A549 (cell line): Measurements from ENCODE around the gene LPCAT1.

Experiments
- EHF ChIP-seq: fragments of 250-450 bp; sonication (Bioruptor Pico); IDR thresholded peaks from 2 replicates; pipeline ENCODE4 v1.5.0; 2020; ENCODE audit warnings: mild to moderate bottlenecking
- FOSL2 ChIP-seq, 2 experiments: fragments of 450-650 bp in 1 of 2; fragments of >200 bp in 1 of 2; sonication (Bioruptor Twin) in 1 of 2; formaldehyde crosslinking; IDR thresholded peaks; 2 replicates each; pipeline versions ENCODE4 v1.5.0 to v1.6.1; 2016 to 2020; ENCODE audit warnings: mild to moderate bottlenecking in 1 of 2, moderate library complexity in 1 of 2
- HDAC2 ChIP-seq: fragments of 200-600 bp; sonication (generic); IDR thresholded peaks from 2 replicates; pipeline ENCODE4 v1.6.1; 2016
- HOXA7 ChIP-seq: fragments of 250-450 bp; sonication (Bioruptor Pico); IDR thresholded peaks from 2 replicates; pipeline ENCODE4 v1.5.0; 2020; ENCODE audit warnings: mild to moderate bottlenecking, moderate library complexity
- MYC ChIP-seq: IDR thresholded peaks from 2 replicates; pipeline ENCODE4 v1.6.1; 2012; ENCODE audit warnings: mild to moderate bottlenecking, inconsistent platforms, low read length, improper control_type of control experiment, borderline replicate concordance
- RFX5 ChIP-seq: fragments of 450-650 bp; IDR thresholded peaks from 2 replicates; pipeline ENCODE4 v1.7.1; 2014; ENCODE audit warnings: antibody characterized with exemption, mild to moderate bottlenecking, moderate library complexity
- SREBF2 ChIP-seq: fragments of 450-650 bp; IDR thresholded peaks from 2 replicates; pipeline ENCODE4 v1.6.1; 2014; ENCODE audit warnings: mild to moderate bottlenecking, moderate library complexity
- TF ChIP-seq, protein P1 (sequence below): fragments of >200 bp; sonication (Bioruptor Twin); formaldehyde crosslinking; IDR thresholded peaks from 3 replicates; pipeline ENCODE4 v1.5.1; 2016
- TF ChIP-seq, protein P2 (sequence below): fragments of 450-650 bp; IDR thresholded peaks from 2 replicates; pipeline ENCODE4 v1.6.1; 2014; ENCODE audit warnings: antibody characterized with exemption

DNA sequence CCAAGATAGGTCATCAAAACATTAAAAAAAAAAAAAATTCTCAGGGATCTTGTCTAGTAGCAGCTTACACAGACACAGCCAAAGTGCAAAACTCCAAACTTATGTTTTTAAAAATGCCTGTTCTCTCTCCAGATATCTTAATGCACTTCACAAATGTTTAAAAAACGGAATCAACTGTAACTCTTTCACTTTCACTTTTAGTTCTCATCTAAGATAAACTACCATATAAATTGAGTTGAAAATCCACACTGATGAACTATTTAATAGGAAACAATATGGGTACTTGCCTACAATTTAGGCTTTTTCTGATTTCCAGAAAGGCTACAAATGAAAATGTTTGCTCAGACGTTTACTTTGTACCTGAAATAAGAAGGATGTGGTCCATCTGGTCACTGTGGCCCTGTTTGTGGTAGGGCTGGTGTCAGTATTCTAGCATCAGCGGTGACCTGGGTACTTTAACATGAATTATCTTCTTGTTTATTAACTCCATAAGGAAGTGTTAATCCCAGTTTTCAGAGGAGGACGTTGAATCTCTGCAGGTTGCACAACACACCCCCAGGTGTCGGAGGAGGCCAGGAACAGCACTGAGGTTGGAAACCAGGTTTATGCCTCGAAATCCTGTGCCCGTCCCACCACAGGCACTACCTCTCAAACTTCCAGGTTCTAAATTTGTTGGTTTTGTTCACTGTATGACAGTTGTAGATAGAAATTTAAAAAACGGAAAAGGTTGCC lies 13.3 kb upstream of the LPCAT1 start:
- TF ChIP-seq, protein P1, sequence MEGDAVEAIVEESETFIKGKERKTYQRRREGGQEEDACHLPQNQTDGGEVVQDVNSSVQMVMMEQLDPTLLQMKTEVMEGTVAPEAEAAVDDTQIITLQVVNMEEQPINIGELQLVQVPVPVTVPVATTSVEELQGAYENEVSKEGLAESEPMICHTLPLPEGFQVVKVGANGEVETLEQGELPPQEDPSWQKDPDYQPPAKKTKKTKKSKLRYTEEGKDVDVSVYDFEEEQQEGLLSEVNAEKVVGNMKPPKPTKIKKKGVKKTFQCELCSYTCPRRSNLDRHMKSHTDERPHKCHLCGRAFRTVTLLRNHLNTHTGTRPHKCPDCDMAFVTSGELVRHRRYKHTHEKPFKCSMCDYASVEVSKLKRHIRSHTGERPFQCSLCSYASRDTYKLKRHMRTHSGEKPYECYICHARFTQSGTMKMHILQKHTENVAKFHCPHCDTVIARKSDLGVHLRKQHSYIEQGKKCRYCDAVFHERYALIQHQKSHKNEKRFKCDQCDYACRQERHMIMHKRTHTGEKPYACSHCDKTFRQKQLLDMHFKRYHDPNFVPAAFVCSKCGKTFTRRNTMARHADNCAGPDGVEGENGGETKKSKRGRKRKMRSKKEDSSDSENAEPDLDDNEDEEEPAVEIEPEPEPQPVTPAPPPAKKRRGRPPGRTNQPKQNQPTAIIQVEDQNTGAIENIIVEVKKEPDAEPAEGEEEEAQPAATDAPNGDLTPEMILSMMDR, result no peak
- no peak for TF ChIP-seq RFX5
- no peak for TF ChIP-seq EHF (CRISPR knock-in tag)
- no peak for TF ChIP-seq SREBF2
- TF ChIP-seq HDAC2, result no peak
- TF ChIP-seq FOSL2 (IDR thresholded peaks at IDR 0.05), result no peak
- no peak for TF ChIP-seq FOSL2 (CRISPR knock-in tag; IDR thresholded peaks at IDR 0.05)
- no peak for TF ChIP-seq HOXA7 (CRISPR knock-in tag)
- TF ChIP-seq, protein P2, sequence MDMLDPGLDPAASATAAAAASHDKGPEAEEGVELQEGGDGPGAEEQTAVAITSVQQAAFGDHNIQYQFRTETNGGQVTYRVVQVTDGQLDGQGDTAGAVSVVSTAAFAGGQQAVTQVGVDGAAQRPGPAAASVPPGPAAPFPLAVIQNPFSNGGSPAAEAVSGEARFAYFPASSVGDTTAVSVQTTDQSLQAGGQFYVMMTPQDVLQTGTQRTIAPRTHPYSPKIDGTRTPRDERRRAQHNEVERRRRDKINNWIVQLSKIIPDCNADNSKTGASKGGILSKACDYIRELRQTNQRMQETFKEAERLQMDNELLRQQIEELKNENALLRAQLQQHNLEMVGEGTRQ, result no peak
- TF ChIP-seq MYC, result no peak
